ENCODE results near the gene NUDT8.
"Not testable (repeated sequence)": the region's sequence is repeated elsewhere in the genome, so short reads cannot be mapped to it uniquely, and the experiment has no call there.

DNA sequence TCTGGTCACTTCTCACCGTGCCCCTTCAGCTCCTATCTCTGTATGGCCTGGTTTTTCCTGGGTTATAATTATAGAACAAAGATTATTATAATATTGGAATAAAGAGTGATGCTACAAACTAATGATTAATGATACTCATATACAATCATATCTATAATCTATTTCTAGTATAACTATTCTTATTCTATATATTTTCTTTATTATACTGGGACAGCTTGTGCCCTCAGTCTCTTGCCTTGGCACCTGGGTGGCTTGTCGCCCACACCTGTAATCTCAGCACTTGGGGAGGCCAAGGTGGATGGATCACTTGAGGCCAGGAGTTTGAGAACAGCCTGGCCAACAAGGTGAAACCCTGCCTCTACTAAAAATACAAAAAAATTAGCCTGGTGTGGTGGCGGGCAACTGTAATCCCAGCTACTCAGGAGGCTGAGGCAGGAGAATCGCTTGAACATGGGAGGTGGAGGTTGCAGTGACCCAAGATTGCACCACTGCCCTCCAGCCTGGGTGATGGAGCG is 30.0 kb upstream of the NUDT8 start:
- TF ChIP-seq TCF12 (IDR thresholded peaks at IDR 0.05); SIN3A (IDR thresholded peaks at IDR 0.05; ENCODE audit: borderline replicate concordance, low read depth, low read length); POLR2AphosphoS5 (IDR thresholded peaks at IDR 0.05; ENCODE audit: low read depth, low read length); YY1 (IDR thresholded peaks at IDR 0.05; ENCODE audit: low read depth); GATA2 (CRISPR knock-in tag; IDR thresholded peaks at IDR 0.05); EP300 (IDR thresholded peaks at IDR 0.05; ENCODE audit: borderline replicate concordance in 1 of 2, low read depth in 1 of 2, low read length in 1 of 2); CHD2 (IDR thresholded peaks at IDR 0.05; ENCODE audit: low read length, partially characterized antibody); RAD21 (IDR thresholded peaks at IDR 0.05; ENCODE audit: low read length); TAF1 (IDR thresholded peaks at IDR 0.05; ENCODE audit: borderline replicate concordance, low read depth, low read length); NFIC (IDR thresholded peaks at IDR 0.05; ENCODE audit: borderline replicate concordance): not testable (repeated sequence)
- TF ChIP-seq, protein P1, sequence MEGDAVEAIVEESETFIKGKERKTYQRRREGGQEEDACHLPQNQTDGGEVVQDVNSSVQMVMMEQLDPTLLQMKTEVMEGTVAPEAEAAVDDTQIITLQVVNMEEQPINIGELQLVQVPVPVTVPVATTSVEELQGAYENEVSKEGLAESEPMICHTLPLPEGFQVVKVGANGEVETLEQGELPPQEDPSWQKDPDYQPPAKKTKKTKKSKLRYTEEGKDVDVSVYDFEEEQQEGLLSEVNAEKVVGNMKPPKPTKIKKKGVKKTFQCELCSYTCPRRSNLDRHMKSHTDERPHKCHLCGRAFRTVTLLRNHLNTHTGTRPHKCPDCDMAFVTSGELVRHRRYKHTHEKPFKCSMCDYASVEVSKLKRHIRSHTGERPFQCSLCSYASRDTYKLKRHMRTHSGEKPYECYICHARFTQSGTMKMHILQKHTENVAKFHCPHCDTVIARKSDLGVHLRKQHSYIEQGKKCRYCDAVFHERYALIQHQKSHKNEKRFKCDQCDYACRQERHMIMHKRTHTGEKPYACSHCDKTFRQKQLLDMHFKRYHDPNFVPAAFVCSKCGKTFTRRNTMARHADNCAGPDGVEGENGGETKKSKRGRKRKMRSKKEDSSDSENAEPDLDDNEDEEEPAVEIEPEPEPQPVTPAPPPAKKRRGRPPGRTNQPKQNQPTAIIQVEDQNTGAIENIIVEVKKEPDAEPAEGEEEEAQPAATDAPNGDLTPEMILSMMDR (IDR thresholded peaks at IDR 0.05), result not testable (repeated sequence)
- TF ChIP-seq, protein P2, sequence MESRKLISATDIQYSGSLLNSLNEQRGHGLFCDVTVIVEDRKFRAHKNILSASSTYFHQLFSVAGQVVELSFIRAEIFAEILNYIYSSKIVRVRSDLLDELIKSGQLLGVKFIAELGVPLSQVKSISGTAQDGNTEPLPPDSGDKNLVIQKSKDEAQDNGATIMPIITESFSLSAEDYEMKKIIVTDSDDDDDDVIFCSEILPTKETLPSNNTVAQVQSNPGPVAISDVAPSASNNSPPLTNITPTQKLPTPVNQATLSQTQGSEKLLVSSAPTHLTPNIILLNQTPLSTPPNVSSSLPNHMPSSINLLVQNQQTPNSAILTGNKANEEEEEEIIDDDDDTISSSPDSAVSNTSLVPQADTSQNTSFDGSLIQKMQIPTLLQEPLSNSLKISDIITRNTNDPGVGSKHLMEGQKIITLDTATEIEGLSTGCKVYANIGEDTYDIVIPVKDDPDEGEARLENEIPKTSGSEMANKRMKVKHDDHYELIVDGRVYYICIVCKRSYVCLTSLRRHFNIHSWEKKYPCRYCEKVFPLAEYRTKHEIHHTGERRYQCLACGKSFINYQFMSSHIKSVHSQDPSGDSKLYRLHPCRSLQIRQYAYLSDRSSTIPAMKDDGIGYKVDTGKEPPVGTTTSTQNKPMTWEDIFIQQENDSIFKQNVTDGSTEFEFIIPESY (IDR thresholded peaks at IDR 0.05; ENCODE audit: borderline replicate concordance, low read depth), result not testable (repeated sequence)
- TF ChIP-seq, protein P3, sequence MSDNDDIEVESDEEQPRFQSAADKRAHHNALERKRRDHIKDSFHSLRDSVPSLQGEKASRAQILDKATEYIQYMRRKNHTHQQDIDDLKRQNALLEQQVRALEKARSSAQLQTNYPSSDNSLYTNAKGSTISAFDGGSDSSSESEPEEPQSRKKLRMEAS (IDR thresholded peaks at IDR 0.05; ENCODE audit: low read depth), result not testable (repeated sequence)
- TF ChIP-seq, protein P4, sequence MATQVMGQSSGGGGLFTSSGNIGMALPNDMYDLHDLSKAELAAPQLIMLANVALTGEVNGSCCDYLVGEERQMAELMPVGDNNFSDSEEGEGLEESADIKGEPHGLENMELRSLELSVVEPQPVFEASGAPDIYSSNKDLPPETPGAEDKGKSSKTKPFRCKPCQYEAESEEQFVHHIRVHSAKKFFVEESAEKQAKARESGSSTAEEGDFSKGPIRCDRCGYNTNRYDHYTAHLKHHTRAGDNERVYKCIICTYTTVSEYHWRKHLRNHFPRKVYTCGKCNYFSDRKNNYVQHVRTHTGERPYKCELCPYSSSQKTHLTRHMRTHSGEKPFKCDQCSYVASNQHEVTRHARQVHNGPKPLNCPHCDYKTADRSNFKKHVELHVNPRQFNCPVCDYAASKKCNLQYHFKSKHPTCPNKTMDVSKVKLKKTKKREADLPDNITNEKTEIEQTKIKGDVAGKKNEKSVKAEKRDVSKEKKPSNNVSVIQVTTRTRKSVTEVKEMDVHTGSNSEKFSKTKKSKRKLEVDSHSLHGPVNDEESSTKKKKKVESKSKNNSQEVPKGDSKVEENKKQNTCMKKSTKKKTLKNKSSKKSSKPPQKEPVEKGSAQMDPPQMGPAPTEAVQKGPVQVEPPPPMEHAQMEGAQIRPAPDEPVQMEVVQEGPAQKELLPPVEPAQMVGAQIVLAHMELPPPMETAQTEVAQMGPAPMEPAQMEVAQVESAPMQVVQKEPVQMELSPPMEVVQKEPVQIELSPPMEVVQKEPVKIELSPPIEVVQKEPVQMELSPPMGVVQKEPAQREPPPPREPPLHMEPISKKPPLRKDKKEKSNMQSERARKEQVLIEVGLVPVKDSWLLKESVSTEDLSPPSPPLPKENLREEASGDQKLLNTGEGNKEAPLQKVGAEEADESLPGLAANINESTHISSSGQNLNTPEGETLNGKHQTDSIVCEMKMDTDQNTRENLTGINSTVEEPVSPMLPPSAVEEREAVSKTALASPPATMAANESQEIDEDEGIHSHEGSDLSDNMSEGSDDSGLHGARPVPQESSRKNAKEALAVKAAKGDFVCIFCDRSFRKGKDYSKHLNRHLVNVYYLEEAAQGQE (IDR thresholded peaks at IDR 0.05; ENCODE audit: low read depth, low read length), result not testable (repeated sequence)

Data from SK-N-SH (cell line).